Duodenal mucosa (tissue), 2 donors: ENCODE data around the gene TP73.

ENCODE experiments used
- H3K27ac ChIP-seq: one replicate; pipeline ENCODE4 v1.7.0; 2013; ENCODE audit warnings: low read depth, low read length
- H3K27me3 ChIP-seq, 2 donors: one replicate each; pipeline ENCODE4 v1.7.0; 2013; ENCODE audit warnings: low read length in 2 of 2, control low read depth in 1 of 2; ENCODE audit not compliant: insufficient read depth in 2 of 2, control insufficient read depth in 1 of 2
- H3K36me3 ChIP-seq, 2 donors: one replicate each; pipeline ENCODE4 v1.7.0; 2013; ENCODE audit warnings: low read length in 2 of 2, control low read depth in 1 of 2; ENCODE audit not compliant: insufficient read depth in 2 of 2, control insufficient read depth in 1 of 2
- H3K4me1 ChIP-seq, 2 donors: one replicate each; pipeline ENCODE4 v1.7.0; 2013; ENCODE audit warnings: low read length in 2 of 2, control low read depth in 1 of 2; ENCODE audit not compliant: insufficient read depth in 2 of 2, control insufficient read depth in 1 of 2
- H3K4me3 ChIP-seq, 2 donors: one replicate each; pipeline ENCODE4 v1.7.0; 2013; ENCODE audit warnings: low read length in 2 of 2, low read depth in 1 of 2
- H3K9ac ChIP-seq, 2 donors: one replicate each; pipeline ENCODE4 v1.7.0; 2013; ENCODE audit warnings: low read length in 2 of 2, low read depth in 1 of 2
- H3K9me3 ChIP-seq, 2 donors: one replicate each; pipeline ENCODE4 v1.7.0; 2013; ENCODE audit warnings: low read length in 2 of 2, control low read depth in 1 of 2; ENCODE audit not compliant: control insufficient read depth in 1 of 2

Gene TP73

GRCh38 chr1:3772027-3772714 lies 119.9 kb downstream of the TP73 start:
- Histone ChIP-seq H3K4me3 (peak overlapping the region; percentile 49 to 62), H3K36me3 (no peaks in the 10 kb centered on the region), H3K9me3 (no peaks in the 10 kb centered on the region), H3K27me3 (peaks cover 9 to 16% of the 10 kb centered on the region in 2 donors), H3K27ac (no peak overlapping the region), H3K9ac (peak overlapping the region in 1 of 2 donors; percentile 10), H3K4me1 (peaks cover 7 to 34% of the 10 kb centered on the region in 2 donors)

GRCh38 chr1:3772715-3773571 lies 120.6 kb downstream of the TP73 start, which contains the start of gene SMIM1:
Gene SMIM1 (plus strand): TSS chr1:3772749. CDS start chr1:3775374, 2,625 bp downstream.
- Histone ChIP-seq H3K4me1 (peaks cover 7 to 34% of the 10 kb centered on the region in 2 donors), H3K9ac (peak within 1 kb of the TSS; percentile 1 to 43), H3K27ac (no peak within 1 kb of the TSS), H3K36me3 (no peaks in the 10 kb centered on the region), H3K4me3 (peak within 1 kb of the TSS; percentile 51 to 62), H3K9me3 (no peaks in the 10 kb centered on the region), H3K27me3 (peaks cover 9 to 16% of the 10 kb centered on the region in 2 donors)

GRCh38 chr1:3773572-3774275 lies 121.4 kb downstream of the TP73 start:
- Histone ChIP-seq H3K9ac (no peak overlapping the region), H3K27me3 (peaks cover 9 to 16% of the 10 kb centered on the region in 2 donors), H3K4me3 (peak overlapping the region in 1 of 2 donors; percentile 51), H3K9me3 (no peaks in the 10 kb centered on the region), H3K4me1 (peaks cover 7 to 34% of the 10 kb centered on the region in 2 donors), H3K36me3 (peaks cover 0 to under 1% of the 10 kb centered on the region in 2 donors), H3K27ac (no peak overlapping the region)

- no peak overlapping the region for H3K4me3 ChIP-seq
- H3K27ac ChIP-seq: no peak overlapping the region
- no peaks in the 10 kb centered on the region for H3K9me3 ChIP-seq
- H3K36me3 ChIP-seq: peaks cover 0 to 7% of the 10 kb centered on the region in 2 donors
- peaks cover 9 to 16% of the 10 kb centered on the region in 2 donors for H3K27me3 ChIP-seq
- H3K9ac ChIP-seq: no peak overlapping the region
- H3K4me1 ChIP-seq: peaks cover 7 to 34% of the 10 kb centered on the region in 2 donors
Observed at GRCh38 chr1:3774276-3774945, 122.1 kb downstream of the TP73 start.

- Histone ChIP-seq H3K4me1 (peaks cover 7 to 34% of the 10 kb centered on the region in 2 donors), H3K9me3 (no peaks in the 10 kb centered on the region), H3K27ac (no peak overlapping the region), H3K4me3 (no peak overlapping the region), H3K27me3 (peaks cover 9 to 16% of the 10 kb centered on the region in 2 donors), H3K9ac (no peak overlapping the region), H3K36me3 (peaks cover 6 to 13% of the 10 kb centered on the region in 2 donors)
Observed at GRCh38 chr1:3774946-3775489, 122.7 kb downstream of the TP73 start.

- Histone ChIP-seq H3K36me3 (peaks cover 12 to 20% of the 10 kb centered on the region in 2 donors), H3K27ac (no peak overlapping the region), H3K4me1 (peaks cover 7 to 34% of the 10 kb centered on the region in 2 donors), H3K27me3 (peaks cover 5 to 16% of the 10 kb centered on the region in 2 donors), H3K4me3 (peak overlapping the region in 1 of 2 donors; percentile 1), H3K9ac (no peak overlapping the region), H3K9me3 (no peaks in the 10 kb centered on the region)
Observed at GRCh38 chr1:3775490-3776230, 123.3 kb downstream of the TP73 start.

- H3K4me3 ChIP-seq: no peak overlapping the region
- H3K9me3 ChIP-seq: no peaks in the 10 kb centered on the region
- H3K4me1 ChIP-seq: peaks cover 4 to 31% of the 10 kb centered on the region in 2 donors
- peaks cover 5 to 14% of the 10 kb centered on the region in 2 donors for H3K27me3 ChIP-seq
- no peak overlapping the region for H3K27ac ChIP-seq
- H3K36me3 ChIP-seq: peaks cover 16 to 27% of the 10 kb centered on the region in 2 donors
- H3K9ac ChIP-seq: no peak overlapping the region
Observed at GRCh38 chr1:3776231-3776961, 124.1 kb downstream of the TP73 start.

- Histone ChIP-seq H3K36me3 (peaks cover 17 to 34% of the 10 kb centered on the region in 2 donors), H3K27me3 (peaks cover 0 to 10% of the 10 kb centered on the region in 2 donors), H3K4me3 (no peak overlapping the region), H3K27ac (no peak overlapping the region), H3K9ac (no peak overlapping the region), H3K4me1 (peaks cover 0 to 24% of the 10 kb centered on the region in 2 donors), H3K9me3 (no peaks in the 10 kb centered on the region)
Observed at GRCh38 chr1:3777078-3777547, 124.8 kb downstream of the TP73 start.
